GM13977 (cell line): ENCODE data around the gene UBAC2.

Source experiments
- DNase-seq: peaks from one replicate; pipeline ENCODE4 v3.0.0; 2012; ENCODE audit warnings: low spot score
- CTCF ChIP-seq: IDR thresholded peaks from 2 replicates; pipeline ENCODE4 v1.5.1; 2012; ENCODE audit warnings: mild to moderate bottlenecking, control low read depth; ENCODE audit not compliant: insufficient read depth; ENCODE audit errors: extremely low read depth, missing control alignments
- in situ Hi-C: fragments of 300-500 bp; cut with MboI; formaldehyde crosslinking; loops from one replicate; pipeline ENCODE4 v1.12.0; 2022; ENCODE audit warnings: low sequenced_read_pairs, low pct_unique_long_range_greater_than_20kb, mixed read lengths, inconsistent platforms; ENCODE audit not compliant: unreplicated experiment

The UBAC2 gene

DNA sequence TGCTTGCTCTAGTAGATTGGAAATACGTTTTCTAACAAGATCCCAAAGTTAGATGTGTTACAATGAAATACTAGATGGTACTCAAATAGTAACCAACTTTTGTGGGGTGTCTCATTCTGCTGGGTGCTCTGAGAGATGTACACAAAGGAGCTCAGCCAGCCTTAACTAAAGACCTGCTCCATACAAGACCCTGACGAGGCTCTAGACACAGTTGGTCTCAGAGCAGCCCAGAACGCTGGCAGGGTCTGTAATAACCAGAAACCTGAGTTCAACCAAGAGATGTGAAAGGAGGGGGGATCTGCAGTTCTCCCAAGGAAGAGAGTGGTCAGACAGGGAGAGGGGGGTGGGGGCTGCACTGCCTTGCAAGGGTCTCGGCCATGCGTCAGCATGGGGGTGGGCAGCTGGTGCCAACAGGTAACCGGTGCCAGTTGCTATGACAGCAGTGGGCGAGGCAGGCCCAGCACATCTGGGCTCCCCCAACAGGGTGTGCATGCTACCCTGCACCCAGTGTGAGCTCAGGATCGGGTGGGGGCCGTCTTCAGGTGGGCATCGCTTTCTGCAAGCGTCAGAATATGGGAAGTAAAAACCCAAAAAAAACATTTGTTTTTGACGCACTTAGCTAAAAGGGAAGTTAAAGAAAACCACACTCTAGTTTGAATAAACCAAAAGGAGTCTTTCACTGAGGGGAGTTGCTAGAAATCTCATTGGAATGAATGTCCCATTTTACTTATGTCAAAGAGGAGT is 174.5 kb downstream of the UBAC2 start:
- TF ChIP-seq CTCF, result no peak
- in situ Hi-C loops, result loop anchor here (25.0 kb wide), 1 partner anchor 88 kb away; no protein-coding TSS in a partner anchor
- DNase-seq, result no peak

- in situ Hi-C loops, result loop anchor here (25.0 kb wide), 1 partner anchor 88 kb away; no protein-coding TSS in a partner anchor
- no peak for TF ChIP-seq CTCF
- no peak for DNase-seq
These were observed 175.1 kb downstream of the UBAC2 start for GRCh38 chr13:99375738-99376080.

DNA sequence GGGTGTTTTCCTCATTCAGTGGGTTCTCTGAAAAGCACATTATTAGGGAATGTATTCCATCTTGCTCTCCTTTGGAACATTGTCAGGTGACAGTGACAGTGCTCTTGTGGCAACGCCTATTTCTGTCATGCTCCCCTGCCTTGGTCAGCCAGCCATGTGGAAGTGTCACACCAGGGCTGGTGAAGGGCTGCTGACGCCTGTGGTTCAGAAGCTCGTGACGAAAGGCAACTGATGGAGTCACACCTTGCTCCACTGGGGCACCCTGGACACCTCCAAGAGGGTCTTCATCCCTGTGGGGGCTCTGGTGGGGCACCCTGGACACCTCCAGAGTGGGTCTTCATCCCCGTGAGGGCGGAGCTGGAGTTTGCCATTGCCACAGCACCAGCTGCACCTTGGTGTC is 175.5 kb downstream of the UBAC2 start:
- peak; percentile 73 for DNase-seq
- in situ Hi-C loops, result loop anchor here (25.0 kb wide), 1 partner anchor 89 kb away; no protein-coding TSS in a partner anchor
- no peak for TF ChIP-seq CTCF

DNA sequence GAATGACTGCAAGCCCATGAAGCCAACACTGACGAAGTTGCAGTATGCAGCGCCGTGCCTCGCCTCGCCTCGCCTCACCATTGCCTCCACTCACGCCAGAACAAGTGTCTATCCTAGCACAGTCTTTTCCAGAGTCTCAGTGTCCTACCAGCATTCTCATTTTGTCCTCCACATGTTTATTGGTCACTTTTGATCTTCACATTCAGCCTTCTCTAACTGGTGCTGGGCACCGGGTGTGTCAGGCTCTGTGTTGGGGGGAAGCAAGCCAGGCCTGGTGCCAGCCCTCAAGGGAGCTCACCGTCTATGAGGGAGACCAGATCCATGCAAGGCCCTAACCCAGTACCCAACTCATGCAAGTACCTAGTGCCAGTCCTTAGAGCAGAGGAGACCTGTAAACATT is 176.3 kb downstream of the UBAC2 start:
- DNase-seq, result no peak
- no peak for TF ChIP-seq CTCF
- in situ Hi-C loops, result loop anchor here (25.0 kb wide), 1 partner anchor 90 kb away; no protein-coding TSS in a partner anchor

DNA sequence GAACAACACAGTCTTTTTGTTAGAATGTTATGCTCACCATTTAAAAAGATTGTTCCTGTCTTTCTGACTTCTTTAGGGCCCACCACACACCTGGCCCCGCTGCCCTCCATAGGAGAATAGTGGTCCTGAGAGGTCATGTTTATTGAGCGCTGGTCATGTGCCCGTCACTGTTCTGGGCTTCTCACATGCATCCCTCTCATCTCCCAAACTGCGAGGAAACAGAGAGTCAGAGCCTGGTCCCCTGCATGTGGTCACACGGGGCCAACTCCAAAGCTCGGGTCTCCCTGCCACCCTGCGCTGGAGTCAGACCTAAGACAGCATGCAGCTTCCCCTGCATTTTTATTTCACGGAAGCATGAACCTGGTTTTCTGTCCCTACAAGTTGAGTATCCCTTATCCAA is 177.0 kb downstream of the UBAC2 start:
- TF ChIP-seq CTCF, result no peak
- DNase-seq, result no peak
- in situ Hi-C loops, result loop anchor here (25.0 kb wide), 1 partner anchor 90 kb away; no protein-coding TSS in a partner anchor

DNA sequence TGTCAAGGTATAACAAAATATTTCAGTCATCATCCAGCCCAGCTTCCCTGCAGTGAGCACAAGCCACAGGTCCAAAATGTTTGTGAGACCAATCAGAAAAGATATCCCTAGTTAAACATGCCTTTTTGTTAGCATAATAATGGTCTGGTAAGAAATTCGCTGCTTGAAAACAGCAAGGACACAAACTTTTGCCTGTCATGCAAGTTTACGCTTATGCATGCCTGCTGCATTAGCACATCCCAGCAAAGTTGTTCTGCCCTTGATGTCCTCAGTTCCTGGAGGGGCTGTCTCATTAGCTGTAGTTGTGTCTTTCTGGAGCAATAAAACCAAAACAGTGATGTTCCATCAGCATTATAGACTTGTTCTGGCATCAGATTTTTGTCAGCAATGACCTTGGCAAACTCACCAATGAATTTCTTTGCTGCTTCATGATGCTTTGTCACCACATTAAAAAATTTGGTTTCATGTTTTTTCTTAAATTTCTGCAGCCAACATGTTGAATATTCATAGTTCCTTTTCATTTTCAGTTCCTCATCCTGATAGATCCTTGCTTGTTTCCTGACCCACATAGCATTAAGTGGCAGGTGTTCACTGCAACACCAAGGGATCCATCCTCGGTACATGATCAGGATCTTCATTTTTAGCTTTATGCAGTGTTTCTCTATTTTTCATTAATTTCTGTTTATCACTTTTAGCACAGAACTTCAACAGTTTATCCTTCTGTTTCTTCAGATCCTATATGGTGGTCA is 178.5 kb downstream of the UBAC2 start:
- no peak for TF ChIP-seq CTCF
- in situ Hi-C loops, result loop anchor here (25.0 kb wide), 1 partner anchor 92 kb away; no protein-coding TSS in a partner anchor

More for the DNA sequence above, 178.5 kb downstream of the UBAC2 start:
- DNase-seq, result no peak
